Breast epithelium (tissue), 3 donors: ENCODE data around the gene TTC38.

Experiments used
- CTCF ChIP-seq, 3 donors: fragments of 450-650 bp; IDR thresholded peaks; one replicate each; pipeline ENCODE4 v1.5.1; 2016 to 2017; ENCODE audit warnings: antibody characterized with exemption in 3 of 3, mild to moderate bottlenecking in 3 of 3, moderate library complexity in 3 of 3
- POLR2A ChIP-seq: fragments of 450-650 bp; IDR thresholded peaks from one replicate; pipeline ENCODE4 v1.6.1; 2016; ENCODE audit warnings: antibody characterized with exemption, mild to moderate bottlenecking, moderate library complexity

- TF ChIP-seq POLR2A (no peak), CTCF (IDR thresholded peaks at IDR 0.05) (no peak)
Observed at GRCh38 chr22:46224898-46225290, 42.9 kb upstream of the TTC38 start.
